Activated CD4-positive, CD25-positive, alpha-beta regulatory T cell treated with anti-CD3 and anti-CD28 coated beads, Interleukin-2, amount 50 U/mL, for 24 hours (primary cell): ENCODE data around the gene UBE2E3.

Source experiments
- ATAC-seq, 2 donors: fragments of 150-1000 bp; cut with Tn5 transposase; one replicate each; pipeline ENCODE4 v1.10.0; 2021; ENCODE audit warnings: mild to moderate bottlenecking in 1 of 2, moderate library complexity in 1 of 2

UBE2E3 gene

DNA sequence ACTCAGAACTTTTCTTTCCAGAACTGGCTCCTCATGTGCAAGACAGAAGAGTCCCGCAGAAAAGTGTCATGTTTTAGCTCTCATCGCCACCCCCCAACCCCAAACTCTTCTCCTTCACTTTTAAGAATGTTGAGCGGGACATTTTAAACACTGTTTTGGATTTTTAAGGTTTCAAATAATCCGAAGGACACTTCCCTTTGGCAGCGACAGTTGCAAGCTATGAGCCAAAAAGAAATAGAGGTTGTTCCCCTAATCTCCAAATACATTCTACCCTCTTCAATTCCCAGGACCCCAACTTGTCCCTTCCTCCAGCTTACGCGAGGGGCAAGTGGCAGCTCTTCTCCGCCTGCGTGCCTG, 678 bp upstream of the UBE2E3 start:
- no peak for ATAC-seq

DNA sequence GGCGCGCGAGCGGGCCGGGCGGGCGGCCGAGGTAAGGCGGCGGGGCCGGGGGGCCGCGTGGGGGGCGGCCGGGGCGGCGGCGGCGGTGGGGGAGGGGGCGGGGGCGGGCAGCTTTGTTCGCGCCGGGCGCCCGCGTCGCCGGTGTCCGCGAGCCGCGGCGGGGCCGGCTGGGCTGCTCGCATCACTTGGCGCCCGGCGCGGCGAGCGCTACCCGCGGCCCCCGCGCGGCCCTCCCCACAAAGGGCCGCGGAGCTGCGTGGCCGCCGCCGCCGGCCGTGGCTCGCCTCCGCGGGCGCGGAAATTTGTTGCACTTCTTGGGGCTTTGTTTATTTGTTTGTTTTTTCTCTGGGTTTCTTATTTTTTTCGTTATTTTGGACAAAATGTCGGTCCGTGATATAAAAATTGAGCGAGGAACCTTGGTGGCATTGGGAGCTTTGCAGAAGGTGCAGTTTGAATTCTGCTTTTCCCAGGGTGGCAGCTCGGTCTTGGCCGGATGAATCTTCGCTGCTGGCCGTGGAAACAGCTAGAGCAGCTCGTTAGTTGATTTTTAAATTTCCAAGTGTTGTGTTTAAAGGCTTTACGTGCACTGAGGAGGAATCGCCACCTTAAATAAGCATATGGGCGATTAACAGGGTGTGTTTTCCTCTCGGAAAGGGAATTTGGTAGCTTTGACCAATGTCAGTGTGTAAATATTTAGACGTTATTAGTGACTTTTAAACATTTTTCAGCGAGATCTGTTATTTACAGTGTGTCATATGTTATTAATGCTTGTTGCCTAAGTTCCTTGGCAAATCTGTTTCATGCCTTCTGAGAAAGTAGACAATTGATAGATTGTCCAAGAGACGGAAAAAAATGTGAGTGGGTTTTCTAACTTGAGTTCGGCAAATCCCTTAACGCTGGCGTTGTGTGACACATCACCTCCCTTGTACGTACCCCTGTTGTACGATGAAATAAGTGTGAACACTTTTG, 822 bp downstream of the UBE2E3 start:
- peak in 1 of 2 donors; percentile 2 for ATAC-seq

DNA sequence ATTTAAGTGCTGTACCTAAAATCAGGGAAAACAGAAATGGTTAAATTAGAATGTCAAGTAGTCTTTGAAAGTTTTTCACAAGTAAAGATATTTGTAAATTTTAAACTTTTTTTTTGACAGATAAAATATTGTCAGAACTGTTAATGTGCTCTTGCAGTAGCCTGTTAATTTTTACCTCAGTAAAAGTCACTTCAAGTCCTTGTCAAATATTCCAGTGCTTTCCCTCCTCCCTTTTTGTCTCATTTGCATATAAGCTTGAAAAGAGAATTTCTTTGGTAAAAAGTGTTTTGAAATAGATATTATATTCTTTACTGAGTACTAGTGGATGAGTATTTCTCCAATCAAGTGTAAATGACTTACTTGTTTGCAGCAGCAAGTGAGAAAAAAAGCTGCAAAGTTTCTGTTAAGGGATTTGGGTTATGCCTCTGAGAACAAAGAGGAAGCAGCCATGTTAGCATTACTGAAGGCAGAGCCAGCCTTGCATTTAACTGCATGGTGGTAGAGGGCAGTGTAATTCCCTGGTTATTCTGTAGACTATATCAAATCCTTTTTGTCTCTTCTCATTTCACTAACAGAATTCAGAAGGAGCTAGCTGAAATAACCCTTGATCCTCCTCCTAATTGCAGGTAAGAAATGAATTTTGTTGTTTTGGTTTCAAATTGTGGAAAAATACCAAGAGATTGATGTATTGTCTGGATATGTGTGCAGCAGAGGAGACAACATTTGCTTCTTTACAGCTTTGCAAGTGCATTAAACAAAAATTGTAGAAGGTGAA, 3.2 kb downstream of the UBE2E3 start:
- ATAC-seq = no peak

DNA sequence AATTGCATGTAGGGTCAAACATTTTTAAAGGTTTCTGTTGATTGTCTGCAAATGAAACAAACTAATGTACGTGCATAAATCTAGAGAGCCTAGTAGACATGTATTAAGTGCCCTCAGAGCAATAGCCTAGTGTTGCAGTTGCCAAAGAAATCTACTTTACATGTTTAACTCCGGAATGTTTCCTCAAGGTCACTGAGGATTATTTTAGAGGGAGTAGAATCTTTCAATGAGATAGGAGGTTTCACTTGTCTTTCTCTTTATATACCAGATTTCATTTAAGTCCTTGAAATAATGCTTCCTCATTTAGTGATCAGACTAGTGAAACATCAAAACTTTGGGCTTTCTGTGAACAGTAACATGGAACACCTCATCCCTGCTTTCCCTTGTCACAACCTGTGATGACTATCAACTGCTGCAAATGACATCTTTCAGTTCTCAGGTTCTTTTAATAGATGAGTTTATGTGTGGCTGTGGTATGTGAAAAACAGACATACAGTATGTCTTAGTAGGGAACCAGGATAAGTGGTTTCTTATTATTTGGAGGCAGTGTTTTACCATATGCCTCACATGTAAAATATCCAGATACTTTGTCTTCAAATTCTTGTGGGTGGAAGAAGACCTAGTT, 5.5 kb downstream of the UBE2E3 start:
- ATAC-seq = no peak

DNA sequence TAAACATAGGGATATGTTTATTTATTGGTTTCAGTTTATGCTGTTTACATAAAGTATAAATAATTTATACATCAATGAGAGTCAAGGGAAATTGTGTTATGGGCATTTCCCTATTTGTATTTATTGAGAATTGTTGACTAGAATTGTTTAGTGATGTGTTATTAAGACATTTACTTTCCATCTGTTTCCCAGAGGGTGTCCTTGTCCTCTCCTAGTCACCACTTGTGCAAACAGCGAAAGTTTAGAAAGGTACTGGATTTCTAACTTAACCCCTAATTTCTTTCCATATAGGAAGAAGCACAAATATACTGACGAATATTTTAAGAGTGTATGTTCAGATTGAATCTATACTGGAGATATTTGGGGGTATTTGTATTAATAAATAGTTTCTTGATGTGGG, 6.7 kb downstream of the UBE2E3 start:
- ATAC-seq = no peak

DNA sequence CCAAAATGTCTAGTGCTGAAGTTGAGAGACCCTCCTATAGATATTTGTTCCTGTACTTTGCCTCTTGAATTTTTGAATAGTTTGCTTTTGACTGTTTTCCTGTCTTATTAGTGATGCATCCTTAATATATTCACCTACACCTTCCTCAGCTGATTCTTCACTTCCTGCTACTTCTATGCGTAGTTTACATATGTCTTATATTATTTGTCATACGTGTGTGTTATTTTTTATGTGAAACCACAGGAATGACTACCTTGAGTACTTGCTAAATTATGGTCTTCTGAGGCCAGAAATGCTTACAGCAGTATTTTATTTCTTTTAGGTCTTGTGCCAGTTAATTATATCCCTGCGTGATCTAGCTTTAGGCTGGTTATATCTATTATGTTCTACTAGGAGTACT, 9.9 kb downstream of the UBE2E3 start:
- ATAC-seq = peak in 1 of 2 donors; percentile 67

DNA sequence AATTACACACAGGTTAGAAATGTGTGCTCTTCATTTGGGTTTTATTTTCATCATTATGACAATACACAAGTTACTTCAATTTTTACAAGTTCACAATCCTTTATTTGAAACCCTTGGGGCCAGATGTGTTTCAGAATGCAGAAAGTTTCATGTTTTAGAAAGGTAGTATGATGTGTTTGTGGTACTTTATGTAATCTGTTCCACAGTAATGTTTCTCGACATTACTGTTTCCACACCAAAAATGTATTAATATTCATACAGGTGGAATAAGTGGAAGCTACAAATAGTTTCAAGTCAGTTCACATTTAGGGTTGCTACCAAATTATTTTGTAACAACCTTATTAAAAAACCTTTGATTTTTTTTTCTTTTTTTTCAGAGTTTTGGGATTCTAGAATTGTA, 10.4 kb downstream of the UBE2E3 start:
- no peak for ATAC-seq

DNA sequence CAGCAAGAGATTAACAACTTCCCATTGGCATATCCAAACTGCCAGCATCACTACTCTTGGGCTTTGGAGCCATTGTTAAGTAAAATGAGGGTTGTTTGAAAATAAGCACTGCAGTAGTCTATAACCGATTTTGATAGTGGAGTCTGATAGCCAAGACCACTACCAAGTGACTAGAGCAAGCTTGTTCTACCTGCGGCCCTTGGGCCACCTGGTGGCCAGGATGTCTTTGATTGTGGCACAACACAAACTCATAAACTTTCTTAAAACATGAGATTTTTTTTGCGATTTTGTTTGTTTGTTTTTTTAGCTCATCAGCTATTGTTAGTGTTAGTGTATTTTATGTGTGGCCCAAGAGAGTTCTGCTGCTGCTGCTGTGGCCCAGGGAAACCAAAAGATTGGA, 11.0 kb downstream of the UBE2E3 start:
- no peak for ATAC-seq

DNA sequence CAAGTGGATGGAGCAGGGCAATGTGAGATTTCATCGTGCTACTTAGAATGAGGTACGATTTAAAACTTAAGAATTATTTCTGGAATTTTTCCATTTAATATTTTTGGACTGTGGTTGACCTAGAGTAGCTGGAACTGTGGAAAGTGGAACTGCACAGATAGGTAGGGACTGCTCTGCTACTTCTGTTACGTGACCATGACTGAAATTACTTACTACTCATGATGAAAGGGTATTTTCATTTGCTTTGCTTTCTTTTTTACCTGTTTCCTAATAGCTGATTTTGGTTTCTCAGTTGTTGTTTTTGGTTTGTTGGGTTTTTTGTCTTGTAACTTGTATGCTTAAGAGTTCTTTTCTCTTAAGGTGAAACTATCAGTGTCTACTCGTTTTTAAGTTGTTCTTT, 11.4 kb downstream of the UBE2E3 start:
- ATAC-seq = no peak

DNA sequence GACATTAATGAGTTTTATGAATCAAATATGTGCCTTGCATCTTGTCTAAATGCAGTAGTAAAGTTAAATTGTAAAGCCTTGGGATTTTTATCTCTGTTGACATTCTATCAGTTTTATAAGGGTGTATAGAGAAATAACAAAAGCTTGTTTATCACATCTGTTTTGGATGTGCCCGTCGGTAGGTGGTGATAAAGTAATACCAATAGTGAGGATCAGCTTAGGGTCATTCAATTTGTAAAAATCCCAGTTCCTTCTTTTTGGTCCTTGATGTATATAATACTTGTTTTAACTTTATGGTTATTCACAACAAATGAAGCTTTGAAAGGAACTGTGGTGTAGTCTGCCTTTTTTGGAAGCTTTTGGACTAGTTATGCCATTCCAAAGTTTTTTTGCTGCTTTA, 12.6 kb downstream of the UBE2E3 start:
- no peak for ATAC-seq

DNA sequence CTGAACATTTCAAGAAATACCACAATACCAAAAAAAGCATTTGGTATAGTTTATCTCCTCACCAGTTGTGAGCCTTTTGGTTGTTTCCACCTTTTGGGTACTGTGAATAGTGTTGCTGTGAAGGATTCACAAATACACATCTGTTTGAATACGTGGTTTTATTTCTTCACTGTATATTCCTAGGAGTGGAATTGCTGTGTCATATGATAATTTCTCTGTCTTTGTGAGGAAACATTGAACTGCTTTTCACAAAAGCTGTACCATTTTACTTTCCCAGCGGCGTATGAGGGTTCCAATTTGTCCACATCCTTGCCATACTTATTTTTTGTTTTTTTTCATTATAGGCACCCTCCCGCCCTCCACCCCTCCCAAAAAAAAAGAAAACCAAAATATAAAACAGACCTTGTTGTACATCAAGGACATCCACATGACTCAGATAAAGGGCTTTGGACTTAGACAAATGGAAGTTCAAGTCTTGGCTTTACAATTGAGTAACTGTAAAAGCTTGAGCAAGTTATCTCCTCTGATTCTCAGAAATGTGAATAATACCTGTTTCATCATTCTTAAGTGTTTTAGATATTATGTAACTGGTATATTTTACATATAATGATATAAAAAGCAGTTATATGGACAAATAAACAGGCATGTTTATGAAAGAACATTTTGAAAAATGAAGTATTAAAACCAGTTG, 19.0 kb downstream of the UBE2E3 start:
- ATAC-seq = no peak

DNA sequence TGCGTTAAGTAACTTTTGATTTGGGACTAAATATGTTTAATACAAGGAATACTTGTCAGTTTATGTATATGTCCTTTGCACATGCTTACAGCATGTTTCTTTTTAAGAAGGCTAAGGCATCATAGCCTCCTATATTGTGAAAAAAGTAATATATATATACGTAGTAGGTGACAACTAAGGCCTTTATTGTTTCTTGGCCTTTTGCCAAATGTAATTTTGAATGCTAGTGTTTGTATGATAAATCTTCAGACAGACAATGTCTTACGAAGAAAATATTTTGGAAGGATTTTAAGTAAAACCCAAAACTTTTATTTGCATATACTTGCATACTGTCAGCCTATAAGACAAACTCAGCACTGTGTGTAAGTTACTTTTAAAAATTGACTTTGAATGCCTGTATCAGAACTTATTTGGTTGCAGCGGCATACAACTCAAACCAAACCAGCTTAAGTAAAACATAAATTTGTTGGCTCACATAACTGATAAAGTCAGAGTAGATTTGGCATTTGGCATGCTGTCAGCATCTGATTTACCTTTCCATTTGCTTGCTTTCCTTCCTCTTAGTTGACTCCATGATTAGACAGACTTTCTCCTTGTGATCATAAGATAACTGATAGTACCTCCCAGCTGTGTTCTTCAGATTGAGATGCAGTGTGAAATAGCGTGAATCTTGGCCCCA, 24.4 kb downstream of the UBE2E3 start:
- no peak for ATAC-seq

DNA sequence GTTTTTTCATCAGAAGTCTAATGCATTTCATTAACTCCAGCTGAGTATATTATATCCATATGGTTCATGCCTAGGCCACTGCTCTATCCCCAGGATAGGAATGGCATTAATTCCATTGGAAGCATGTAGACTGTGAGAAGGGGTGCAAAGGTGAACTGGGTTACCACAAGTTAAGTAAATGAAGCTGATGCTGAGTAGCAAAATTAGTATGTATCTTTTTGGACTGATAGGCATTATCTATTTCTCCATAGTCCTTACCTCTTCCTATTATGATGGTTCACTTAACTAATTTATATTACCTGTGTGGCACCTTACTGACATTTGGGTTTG, 24.9 kb downstream of the UBE2E3 start:
- ATAC-seq = no peak

DNA sequence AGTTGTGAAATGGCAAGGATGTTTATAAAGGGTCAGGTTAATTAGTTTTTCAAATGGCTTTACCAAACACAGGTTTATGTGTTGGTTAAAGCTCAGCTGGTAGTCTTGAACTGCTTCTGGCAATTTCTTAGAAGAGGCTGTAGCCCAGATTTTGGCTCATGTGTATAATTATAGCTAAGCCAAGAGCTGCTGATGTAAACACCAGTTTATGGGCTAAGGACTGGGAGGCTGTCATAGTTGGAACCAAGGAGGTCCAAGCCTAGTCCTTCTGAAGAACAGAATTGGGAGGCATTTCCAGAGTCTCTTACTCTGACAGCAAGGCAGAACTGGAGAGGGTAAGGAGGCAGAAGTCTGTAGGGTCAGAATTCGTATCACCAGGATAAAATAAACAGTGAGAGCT, 25.4 kb downstream of the UBE2E3 start:
- no peak for ATAC-seq

DNA sequence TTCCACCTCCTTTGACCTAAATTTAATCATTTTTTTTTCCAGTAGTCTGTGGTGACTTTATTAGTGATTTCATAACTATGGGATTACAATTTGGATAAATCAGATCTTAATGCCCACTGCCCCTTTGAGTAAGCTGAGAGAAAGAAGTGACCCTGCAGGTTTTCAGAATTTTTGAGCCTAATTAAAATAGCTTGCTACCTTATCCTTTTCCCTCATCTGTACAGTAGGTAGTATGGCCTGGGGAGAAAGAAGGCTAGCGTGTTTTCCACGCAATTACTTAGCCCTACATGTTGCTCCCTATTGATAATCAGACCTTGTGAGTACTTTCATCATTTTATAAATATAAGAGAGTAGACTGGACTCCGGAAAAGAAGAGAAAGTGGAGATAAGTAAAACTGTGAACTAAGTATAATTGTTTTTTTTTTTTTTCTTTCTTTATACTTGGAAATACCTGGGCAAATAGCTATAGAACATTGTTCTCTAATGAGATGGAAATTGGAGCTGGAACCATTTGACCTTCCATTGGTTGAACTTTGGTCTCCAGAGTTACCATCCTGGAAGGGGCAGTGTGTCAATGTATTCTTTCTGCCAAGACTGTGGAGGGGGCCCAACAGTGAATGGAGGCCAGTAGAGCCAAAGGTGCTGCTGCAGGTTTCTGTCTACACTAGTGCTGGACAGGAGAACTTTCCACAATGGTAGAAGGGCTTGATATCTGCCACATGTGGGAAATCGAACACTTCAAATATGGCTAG, 26.9 kb downstream of the UBE2E3 start:
- no peak for ATAC-seq

DNA sequence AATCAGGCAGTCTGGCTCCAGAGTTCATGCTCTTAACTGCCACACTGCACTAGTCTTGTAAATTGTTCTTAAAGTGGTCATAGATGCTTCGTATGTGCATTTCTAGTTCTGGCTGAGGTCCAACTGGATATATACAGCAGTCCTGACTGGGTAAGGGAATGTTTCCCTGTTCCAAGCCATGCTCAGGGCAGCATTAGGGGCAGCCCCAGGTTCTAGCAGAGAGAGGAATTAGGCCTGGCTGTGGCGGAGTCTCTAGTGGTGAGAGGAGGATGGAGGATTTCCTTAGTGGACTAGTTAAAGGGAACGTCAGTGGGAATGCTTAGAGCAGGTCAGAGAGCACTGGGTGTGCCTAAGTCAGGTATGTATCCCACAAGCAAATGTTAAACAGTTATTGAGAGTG, 28.0 kb downstream of the UBE2E3 start:
- no peak for ATAC-seq

DNA sequence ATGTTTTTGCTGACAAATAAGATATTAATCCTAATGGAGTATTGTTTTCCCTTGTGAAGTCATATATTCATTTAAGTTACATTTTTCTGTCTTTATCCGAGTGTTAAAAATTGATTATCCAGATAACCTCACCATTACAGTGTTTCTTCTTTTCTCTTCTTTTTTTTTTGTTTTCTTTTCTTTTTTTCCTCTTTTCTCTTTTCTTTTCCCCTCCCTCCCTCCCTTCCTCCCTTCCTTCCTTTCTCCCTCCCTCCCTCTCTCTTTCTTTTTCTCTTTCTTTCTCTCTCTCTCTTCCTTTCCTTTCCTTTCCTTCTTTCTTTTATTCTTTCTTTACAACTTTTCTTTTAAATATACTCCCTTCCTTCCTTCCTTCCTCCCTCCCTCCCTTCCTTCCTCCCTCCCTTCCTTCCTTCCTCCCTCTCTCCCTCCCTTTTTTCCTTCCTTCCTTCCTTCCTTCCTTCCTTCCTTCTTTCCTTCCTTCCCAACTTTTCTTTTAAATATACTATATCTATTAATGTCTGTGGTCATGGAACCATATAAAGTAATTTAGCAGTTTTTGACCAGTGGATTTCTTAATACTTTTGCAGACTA, 40.9 kb downstream of the UBE2E3 start:
- ATAC-seq = no peak

DNA sequence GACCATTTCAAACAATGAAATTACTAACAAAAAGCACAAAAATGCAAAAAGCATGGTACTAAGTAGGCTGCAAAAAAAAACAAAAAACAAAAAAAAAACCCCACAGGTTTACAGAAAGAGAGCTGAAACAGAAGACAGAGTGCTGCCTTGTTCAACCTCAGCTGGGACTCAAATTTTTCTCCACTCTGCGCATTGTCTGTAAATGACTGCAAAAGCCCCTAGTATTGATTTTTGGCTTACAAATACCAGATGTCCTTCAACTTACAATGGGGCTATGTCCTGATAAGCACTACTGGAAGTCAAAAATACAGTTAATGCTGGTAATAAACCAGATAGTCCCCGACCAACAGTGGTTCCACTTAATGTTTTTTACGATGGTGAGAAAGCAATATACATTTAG, 42.2 kb downstream of the UBE2E3 start:
- no peak for ATAC-seq

DNA sequence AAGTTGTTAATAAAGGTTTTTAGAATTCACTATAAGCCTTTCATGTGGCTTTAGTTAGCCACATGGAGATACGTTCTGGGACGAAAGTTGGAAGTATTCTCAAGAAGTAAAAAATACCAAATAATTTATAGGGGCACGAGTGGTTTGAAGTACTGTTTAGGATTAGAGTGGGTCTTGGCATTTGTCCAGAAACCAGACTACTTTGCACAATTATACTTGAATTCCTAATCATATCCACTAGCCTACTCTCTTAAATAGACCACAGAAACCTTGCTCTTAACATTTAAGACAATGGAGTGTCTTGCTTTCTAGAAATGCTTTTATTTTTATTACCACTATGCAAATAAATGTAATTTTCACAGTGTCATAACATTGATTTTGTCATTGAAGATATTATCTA, 44.6 kb downstream of the UBE2E3 start:
- ATAC-seq = no peak

DNA sequence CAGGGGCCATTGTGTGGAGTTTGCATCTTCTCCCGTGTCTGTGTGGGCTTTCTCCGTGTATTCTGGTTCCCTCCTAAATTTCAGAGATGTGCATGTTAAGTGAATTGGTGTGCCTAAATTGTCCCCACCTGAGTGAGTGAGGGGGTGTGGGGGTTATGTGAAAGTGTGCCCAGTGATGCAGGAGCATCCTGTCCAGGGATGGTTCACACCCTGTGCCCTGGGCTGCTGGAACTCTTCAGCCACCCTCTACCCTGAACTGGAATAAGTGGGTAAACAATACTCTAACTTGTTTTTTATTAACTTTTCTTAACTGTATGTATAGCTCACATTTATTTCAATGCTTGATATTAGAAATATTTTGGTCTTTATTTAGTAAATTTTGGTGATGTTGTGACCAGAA, 56.0 kb downstream of the UBE2E3 start:
- no peak for ATAC-seq

DNA sequence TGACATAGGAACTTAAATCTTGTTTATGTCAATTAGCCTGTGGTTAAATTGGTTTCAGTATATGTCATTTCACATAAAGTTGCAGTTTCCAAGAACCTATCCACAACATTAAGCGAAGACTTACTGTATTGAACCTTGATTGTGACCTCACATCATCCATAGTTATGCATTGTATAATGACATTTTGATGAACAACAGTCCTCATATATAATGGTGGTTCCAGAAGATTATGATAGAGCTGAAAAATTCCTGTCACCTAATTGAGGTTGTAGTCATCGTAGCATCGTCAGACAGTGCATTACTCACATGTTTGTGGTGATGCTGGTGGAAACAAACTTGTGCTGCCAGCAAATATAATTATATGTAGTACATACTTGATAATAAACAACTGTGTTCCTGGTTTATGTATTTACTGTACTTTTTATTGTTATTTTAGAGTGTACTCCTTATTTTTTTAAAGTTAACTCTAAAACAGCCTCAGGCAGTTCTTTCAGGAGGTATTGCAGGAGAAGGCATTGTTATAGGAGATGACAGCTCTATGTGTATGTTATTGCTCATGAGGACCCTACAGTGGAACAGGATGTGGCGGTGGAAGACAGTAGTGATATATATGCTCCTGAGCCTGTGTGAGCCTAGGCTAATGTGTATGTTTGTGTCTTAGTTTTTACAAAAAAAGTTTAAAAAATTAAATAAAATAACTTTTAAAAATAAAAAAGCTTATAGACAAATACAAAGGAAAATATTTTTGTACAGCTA, 56.6 kb downstream of the UBE2E3 start:
- ATAC-seq = peak; percentile 50 to 66
